ENCODE results near the gene VGLL4. TPM values are rescaled to one million over a fixed set of nuclear protein-coding genes. Genes with fewer than 3 reads are reported as not detected.
"Not testable (repeated sequence)": the region's sequence is repeated elsewhere in the genome, so short reads cannot be mapped to it uniquely, and the experiment has no call there.

Gene VGLL4
- total RNA-seq, 2 experiments from 2014 or later, result 54.4 to 60.2 TPM

DNA sequence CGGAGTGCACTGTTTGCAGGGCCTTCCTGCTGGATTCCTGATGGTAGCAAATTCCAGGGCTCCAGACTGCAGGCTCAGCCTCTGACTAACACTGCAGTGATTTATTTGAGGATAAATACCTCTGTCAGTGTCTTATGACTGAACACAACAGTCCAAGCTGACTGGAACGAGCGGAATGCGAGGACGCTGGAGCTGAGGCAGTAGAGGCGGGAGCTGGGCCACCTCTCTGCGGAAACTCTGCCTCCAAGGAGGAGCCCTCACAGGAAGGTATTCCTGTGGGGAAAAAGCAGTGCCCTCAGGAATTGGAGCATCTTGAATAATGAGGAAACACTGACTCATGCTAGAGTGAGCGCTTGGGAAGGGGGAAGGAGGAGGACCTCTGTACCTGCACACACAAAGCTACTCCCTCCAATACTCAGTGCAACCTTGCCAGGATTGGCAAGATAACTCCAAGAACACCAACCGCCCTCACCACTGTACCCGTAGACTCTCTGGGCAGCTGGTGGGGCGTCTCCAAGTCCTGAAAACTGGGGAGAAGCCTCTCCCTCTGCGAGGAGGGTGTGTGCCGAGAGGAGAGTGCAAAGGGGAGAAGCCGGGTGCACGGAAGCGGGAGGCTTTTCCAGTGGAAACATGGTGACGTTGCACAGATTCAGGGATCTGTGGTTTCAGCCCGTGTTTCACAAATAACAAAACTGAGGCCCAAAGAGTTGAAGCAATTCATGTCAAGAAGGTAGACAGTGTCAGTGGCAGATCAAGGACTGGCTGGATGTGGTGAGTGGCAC, 43.0 kb downstream of the VGLL4 start:
- no peak for ATAC-seq
- POLR2A ChIA-PET, result interaction anchor here (1.8 kb wide), 1 partner anchor 26 kb away, joined by 5 read pairs; no protein-coding TSS in a partner anchor
- CTCF ChIA-PET, result interaction anchor here (0.9 kb wide), 1 partner anchor 28 kb away, joined by 3 read pairs; no protein-coding TSS in a partner anchor
- Mint-ChIP-seq H3K36me3 (ENCODE audit: low read depth) (peaks cover 61% of the 10 kb centered on the region), H3K9me3 (peaks cover 6% of the 10 kb centered on the region), H3K27me3 (no peaks in the 10 kb centered on the region), H3K27ac (peak overlapping the region; percentile 92), H3K4me1 (ENCODE audit: low read depth) (peaks cover 60% of the 10 kb centered on the region), H3K4me3 (peak overlapping the region; percentile 57)
- intact Hi-C loops (cut with micrococcal nuclease), result no loop called here
- TF ChIP-seq, protein P1, sequence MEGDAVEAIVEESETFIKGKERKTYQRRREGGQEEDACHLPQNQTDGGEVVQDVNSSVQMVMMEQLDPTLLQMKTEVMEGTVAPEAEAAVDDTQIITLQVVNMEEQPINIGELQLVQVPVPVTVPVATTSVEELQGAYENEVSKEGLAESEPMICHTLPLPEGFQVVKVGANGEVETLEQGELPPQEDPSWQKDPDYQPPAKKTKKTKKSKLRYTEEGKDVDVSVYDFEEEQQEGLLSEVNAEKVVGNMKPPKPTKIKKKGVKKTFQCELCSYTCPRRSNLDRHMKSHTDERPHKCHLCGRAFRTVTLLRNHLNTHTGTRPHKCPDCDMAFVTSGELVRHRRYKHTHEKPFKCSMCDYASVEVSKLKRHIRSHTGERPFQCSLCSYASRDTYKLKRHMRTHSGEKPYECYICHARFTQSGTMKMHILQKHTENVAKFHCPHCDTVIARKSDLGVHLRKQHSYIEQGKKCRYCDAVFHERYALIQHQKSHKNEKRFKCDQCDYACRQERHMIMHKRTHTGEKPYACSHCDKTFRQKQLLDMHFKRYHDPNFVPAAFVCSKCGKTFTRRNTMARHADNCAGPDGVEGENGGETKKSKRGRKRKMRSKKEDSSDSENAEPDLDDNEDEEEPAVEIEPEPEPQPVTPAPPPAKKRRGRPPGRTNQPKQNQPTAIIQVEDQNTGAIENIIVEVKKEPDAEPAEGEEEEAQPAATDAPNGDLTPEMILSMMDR (IDR thresholded peaks at IDR 0.05), result no peak
- DNase-seq, result no peak

DNA sequence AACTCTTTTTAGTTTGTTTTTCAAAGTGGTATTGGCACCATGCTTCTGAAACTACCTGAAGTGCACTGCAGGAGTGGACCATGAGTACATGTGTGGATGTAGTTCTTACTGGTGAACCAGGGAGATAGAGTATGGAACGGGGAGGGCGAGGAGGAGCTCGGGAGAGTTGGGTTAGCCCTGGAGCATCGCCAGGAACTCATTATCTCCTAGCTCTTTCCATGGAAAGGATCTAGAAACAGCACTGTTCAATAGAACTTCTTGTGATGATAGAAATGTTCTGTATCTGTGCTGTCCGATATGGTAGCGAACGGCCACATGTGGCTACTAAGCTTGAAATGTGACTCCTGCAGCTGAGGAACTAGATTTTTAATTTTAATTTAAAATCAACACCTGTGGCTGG, 47.3 kb downstream of the VGLL4 start:
- TF ChIP-seq, protein P1 (IDR thresholded peaks at IDR 0.05), result no peak
- ATAC-seq (no peak), DNase-seq (no peak)
- Mint-ChIP-seq H3K27me3 (no peaks in the 10 kb centered on the region), H3K36me3 (ENCODE audit: low read depth) (peaks cover 58% of the 10 kb centered on the region), H3K9me3 (peaks cover 6% of the 10 kb centered on the region), H3K4me3 (no peak overlapping the region), H3K4me1 (ENCODE audit: low read depth) (peaks cover 46% of the 10 kb centered on the region), H3K27ac (no peak overlapping the region)
- intact Hi-C loops (cut with micrococcal nuclease), result no loop called here
- CTCF ChIA-PET, result no interaction called here
- POLR2A ChIA-PET, result no interaction called here

DNA sequence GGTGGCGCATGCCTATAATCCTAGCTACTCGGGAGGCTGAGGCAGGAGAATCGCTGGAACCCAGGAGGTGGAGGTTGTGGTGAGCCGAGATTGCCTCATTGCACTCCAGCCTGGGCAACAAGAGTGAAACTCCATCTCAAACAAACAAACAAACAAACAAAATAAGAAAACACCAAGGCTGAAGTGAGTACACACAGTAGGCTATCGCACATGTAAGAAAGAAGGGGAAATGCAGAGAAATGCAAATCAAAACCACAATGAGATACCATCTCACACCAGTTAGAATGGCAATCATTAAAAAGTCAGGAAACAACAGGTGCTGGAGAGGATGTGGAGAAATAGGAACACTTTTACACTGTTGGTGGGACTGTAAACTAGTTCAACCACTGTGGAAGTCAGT, 48.7 kb downstream of the VGLL4 start:
- DNase-seq; intact Hi-C loops (cut with micrococcal nuclease); H3K27me3 Mint-ChIP-seq; POLR2A ChIA-PET; H3K9me3 Mint-ChIP-seq; CTCF ChIA-PET; ATAC-seq; H3K4me3 Mint-ChIP-seq; H3K27ac Mint-ChIP-seq: not testable (repeated sequence)
- peaks cover 49% of the 10 kb centered on the region for H3K36me3 Mint-ChIP-seq (ENCODE audit: low read depth)
- H3K4me1 Mint-ChIP-seq (ENCODE audit: low read depth), result peaks cover 38% of the 10 kb centered on the region

DNA sequence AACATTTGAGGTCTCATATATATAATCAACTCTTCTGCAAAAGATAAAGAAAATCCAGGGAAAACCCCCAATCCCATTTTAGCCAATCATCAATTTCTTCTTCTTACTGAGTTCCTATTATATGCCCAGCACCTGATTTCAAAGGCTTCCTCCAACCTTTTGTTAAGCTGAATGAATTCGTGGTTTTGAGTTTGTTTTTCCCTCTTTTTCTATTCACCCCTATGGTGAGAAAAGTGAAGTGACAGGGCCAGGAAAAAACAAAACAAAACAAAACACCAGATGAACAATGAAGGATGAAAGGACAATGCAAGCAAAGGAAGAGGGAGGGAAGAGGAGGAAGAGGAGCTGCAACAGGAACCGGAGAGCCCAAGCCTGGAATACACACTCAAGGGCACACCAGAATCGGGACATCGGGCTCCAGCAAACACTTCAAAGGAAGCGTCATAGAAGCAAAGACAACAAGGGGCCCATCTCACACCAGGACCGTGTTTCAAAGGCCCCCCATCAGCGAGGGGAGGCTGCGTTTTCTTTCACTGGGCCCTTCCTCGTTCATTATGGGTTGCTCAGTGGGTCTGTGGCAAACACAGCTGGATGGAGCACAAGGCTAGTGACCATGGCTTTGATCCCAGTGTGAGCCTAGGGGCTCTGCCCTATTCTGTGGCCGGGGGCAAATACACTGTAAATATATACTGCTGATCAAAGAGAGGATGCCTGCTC, 50.2 kb downstream of the VGLL4 start:
- no peak overlapping the region for H3K4me3 Mint-ChIP-seq
- no peak overlapping the region for H3K27ac Mint-ChIP-seq
- CTCF ChIA-PET, result no interaction called here
- DNase-seq, result no peak
- peaks cover 45% of the 10 kb centered on the region for H3K4me1 Mint-ChIP-seq (ENCODE audit: low read depth)
- no peaks in the 10 kb centered on the region for H3K27me3 Mint-ChIP-seq
- POLR2A ChIA-PET, result no interaction called here
- peaks cover 6% of the 10 kb centered on the region for H3K9me3 Mint-ChIP-seq
- H3K36me3 Mint-ChIP-seq (ENCODE audit: low read depth), result peaks cover 47% of the 10 kb centered on the region
- TF ChIP-seq, protein P1 (IDR thresholded peaks at IDR 0.05), result no peak
- no peak for ATAC-seq
- intact Hi-C loops (cut with micrococcal nuclease), result no loop called here

DNA sequence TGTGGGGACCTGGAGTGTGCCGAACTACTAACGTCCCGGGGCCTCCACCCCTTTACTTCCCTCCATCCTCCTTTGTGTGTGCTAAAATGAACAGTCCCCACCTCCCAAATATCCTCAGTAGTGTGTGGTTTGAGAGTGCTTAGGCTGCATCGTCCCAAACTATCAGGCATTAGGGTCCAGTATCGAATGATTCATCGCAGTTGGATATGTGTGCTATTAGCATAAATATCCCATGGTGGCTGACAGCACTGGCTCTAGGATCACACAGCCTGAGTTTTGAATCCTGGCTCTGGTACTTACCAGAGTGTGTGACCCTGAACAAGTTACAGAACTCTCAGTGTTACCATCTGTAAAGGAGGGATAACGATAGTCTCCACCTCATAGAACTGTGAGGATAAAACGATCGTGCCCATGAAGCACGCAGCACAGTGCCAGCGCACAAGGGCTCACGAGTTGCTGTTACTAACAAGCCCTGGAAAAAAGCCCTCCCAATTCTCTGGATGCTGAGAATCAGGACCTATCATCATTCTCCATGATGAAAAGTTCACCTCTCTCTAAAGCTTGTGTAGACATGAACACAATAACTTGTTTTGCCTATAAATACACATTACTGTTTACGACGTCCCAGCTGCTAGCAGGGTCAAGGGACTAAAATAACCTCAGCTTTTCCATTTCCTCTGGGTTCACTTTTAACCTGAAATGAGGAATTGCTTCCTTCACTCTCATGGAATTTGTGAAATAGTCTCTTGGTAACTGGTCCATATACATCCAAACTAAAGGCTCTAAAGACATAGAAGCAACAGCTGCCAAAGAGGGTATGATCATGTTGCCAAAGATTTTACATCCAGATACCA, 51.0 kb downstream of the VGLL4 start:
- H3K27me3 Mint-ChIP-seq, result no peaks in the 10 kb centered on the region
- ChIA-PET POLR2A (no interaction called here), CTCF (no interaction called here)
- TF ChIP-seq, protein P1 (IDR thresholded peaks at IDR 0.05), result no peak
- H3K9me3 Mint-ChIP-seq, result peaks cover 3% of the 10 kb centered on the region
- H3K27ac Mint-ChIP-seq, result no peak overlapping the region
- DNase-seq, result no peak
- H3K36me3 Mint-ChIP-seq (ENCODE audit: low read depth), result peaks cover 41% of the 10 kb centered on the region
- intact Hi-C loops (cut with micrococcal nuclease), result no loop called here
- peaks cover 46% of the 10 kb centered on the region for H3K4me1 Mint-ChIP-seq (ENCODE audit: low read depth)
- ATAC-seq, result no peak
- no peak overlapping the region for H3K4me3 Mint-ChIP-seq

Data from activated CD8-positive, alpha-beta T cell treated with anti-CD3 and anti-CD28 coated beads for 36 hours (primary cell).